ENCODE data around the gene TP63. TPM values are rescaled to one million over a fixed set of nuclear protein-coding genes. Genes with fewer than 3 reads are reported as not detected.

Gene TP63
- total and polyA plus RNA-seq, 2 donors (not counting 3 experiments of a cell fraction or from before 2014, with no cell fraction given) = not detected

- H2AFZ ChIP-seq (ENCODE audit: low read depth, low read length) = no peak overlapping the region
- H3K4me3 ChIP-seq (replicated peaks in 1 of 3; ENCODE audit: insufficient read depth in 1 of 3, low read depth in 1 of 3, low read length in 3 of 3) = no peak overlapping the region
- no peaks in the 10 kb centered on the region for H3K9me3 ChIP-seq (replicated peaks; ENCODE audit: control insufficient read depth, insufficient read depth, low read length)
- H3K27me3 ChIP-seq (ENCODE audit: control insufficient read depth in 2 of 2, insufficient read depth in 2 of 2, low read length in 2 of 2) = no peaks in the 10 kb centered on the region
- DNase-seq (ENCODE audit: low read depth, low spot score) (no peak), FAIRE-seq (no peak)
- dilution Hi-C loops (cut with MboI; ENCODE audit: extremely low pct_ligation_motif_present, low sequenced_read_pairs) (no loop called here), intact Hi-C loops (cut with micrococcal nuclease) (no loop called here)
- TF ChIP-seq MYC (IDR thresholded peaks at IDR 0.05; ENCODE audit: low read depth, low read length) = no peak
- TF ChIP-seq POLR2A (IDR thresholded peaks at IDR 0.05; ENCODE audit: low read depth, low read length) = no peak
- TF ChIP-seq CTCF (IDR thresholded peaks at IDR 0.05; ENCODE audit: extremely low read depth in 1 of 2, insufficient read depth in 1 of 2, low read depth in 1 of 2, low read length in 2 of 2) = no peak
- TF ChIP-seq JUN (IDR thresholded peaks at IDR 0.05; ENCODE audit: borderline replicate concordance, insufficient read depth, insufficient read length, low read depth) = no peak
- no peak for TF ChIP-seq POLR2AphosphoS5 (IDR thresholded peaks at IDR 0.05; ENCODE audit: insufficient read depth, low read depth, low read length)
- no peak for TF ChIP-seq EZH2 (IDR thresholded peaks at IDR 0.05; ENCODE audit: borderline replicate concordance, low read depth, low read length, severe bottlenecking)
- TF ChIP-seq MAX (IDR thresholded peaks at IDR 0.05; ENCODE audit: insufficient read depth, insufficient read length) = no peak
- TF ChIP-seq GATA2 (IDR thresholded peaks at IDR 0.05; ENCODE audit: insufficient read depth, insufficient read length, low read depth, low read length) = no peak
- TF ChIP-seq FOS (IDR thresholded peaks at IDR 0.05; ENCODE audit: borderline replicate concordance, insufficient read depth, low read length) = no peak
- no TSS peak for BruUV-seq (replicated peaks)
- H3K4me1 ChIP-seq (ENCODE audit: control insufficient read depth, extremely low read depth, insufficient read depth, low read length) = no peaks in the 10 kb centered on the region
- H3K36me3 ChIP-seq (ENCODE audit: control insufficient read depth in 2 of 2, extremely low read depth in 1 of 2, insufficient read depth in 2 of 2, low read length in 2 of 2) = no peaks in the 10 kb centered on the region
- no peak overlapping the region for H3K4me2 ChIP-seq (ENCODE audit: insufficient read depth, low read length)
- H3K79me2 ChIP-seq (ENCODE audit: control insufficient read depth, insufficient read depth, low read length) = no peaks in the 10 kb centered on the region
- CTCF ChIA-PET = interaction anchor here (1.0 kb wide), 1 partner anchor 9 kb away, joined by 3 read pairs; no protein-coding TSS in a partner anchor
- no peaks in the 10 kb centered on the region for H3K9me1 ChIP-seq (replicated peaks; ENCODE audit: control insufficient read depth, extremely low read depth, insufficient read depth, low read length)
- H3K9ac ChIP-seq (replicated peaks; ENCODE audit: extremely low read depth, insufficient read depth, low read length) = no peak overlapping the region
- no peaks in the 10 kb centered on the region for H4K20me1 ChIP-seq (replicated peaks; ENCODE audit: control insufficient read depth, extremely low read depth, insufficient read depth, low read length)
- POLR2A ChIA-PET = no interaction called here
- no peak overlapping the region for H3K27ac ChIP-seq (ENCODE audit: insufficient read depth, low read depth, low read length)
These were observed 252.0 kb downstream of the TP63 start for GRCh38 chr3:189883113-189883753.

Measured in endothelial cell of umbilical vein (primary cell).